CD4-positive, alpha-beta T cell treated with Interleukin-17A for 4 hours (primary cell): ENCODE data around the gene OR1M1.
"Not testable (repeated sequence)": the region's sequence is repeated elsewhere in the genome, so short reads cannot be mapped to it uniquely, and the experiment has no call there.

Experiments
- DNase-seq: peaks from one replicate; pipeline ENCODE4 v3.0.0-alpha.2; 2020; ENCODE audit warnings: mixed read lengths

OR1M1 gene

DNA sequence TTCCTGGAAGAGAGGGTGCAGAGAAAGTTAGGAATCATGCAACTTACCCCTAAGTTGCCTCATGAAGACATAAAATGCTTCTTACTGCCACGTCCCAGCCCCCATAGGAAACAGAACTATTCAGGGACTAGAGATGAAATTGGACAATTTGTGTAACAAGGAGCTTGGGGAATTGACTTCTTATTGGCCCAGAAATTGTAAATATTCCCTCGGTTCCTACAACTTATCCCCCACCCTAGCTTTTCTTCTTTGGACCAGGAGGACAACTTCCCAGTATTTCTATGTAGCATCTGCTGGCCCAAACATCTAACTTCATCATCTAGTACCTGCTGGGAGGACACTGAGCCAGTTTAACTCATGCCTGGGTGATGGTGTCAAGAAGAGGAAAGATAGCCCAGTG lies at the start of gene OR1M1:
TSS of gene OR1M1 (plus strand) at position 301 of the 400 bp plus-strand sequence. CDS start 6,184 bp downstream, outside the sequence.
- DNase-seq, result no peak

DNA sequence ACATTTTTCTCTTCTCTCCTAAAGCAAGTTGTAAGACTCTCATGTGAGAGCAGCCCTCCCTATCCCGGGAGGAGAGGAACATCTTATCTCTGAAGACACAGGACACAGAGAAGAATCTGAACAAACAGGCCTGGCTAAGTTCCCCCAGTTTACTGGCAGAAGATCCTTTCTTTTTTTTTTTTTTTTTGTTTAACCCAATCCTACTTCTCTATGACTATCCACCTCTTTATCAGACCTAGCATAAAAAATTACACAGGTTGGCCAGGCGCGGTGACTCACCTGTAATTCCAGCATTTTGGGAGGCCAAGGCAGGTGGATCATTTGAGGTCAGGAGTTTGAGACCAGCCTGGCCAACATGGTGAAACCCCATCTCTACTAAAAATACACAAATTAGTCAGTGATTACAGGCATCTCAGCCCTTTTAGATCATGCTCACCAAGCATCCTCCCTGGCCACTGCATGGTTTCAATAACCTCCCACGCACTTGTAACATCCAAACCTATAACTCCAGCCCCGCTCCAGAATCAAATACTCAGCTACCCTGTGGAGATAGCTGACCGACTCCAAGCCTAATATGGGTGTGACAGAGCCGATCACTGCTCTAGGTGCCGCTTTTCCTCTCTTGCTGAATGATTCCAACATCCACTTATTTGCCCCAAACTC lies 49.3 kb upstream of the OR1M1 start:
- DNase-seq, result no peak

DNA sequence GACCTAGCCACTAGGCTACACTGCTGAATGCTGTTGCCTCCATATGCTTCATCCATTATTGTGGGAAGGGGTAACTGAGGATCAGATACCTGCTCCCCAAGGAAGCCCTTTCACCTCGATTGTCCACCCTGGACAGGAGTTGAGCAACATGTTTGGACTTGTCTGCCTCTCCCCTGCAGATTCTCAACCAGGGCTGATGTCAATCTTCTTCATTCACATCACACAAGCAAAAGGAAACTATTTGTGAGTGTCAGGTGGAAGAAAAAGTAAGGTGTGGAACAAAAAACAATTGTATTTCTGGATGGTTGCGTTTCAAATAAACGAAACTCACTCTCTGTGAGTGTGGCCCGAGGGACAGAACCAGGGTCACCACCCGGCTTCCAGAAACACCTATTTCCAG lies 47.1 kb upstream of the OR1M1 start:
- no peak for DNase-seq

DNA sequence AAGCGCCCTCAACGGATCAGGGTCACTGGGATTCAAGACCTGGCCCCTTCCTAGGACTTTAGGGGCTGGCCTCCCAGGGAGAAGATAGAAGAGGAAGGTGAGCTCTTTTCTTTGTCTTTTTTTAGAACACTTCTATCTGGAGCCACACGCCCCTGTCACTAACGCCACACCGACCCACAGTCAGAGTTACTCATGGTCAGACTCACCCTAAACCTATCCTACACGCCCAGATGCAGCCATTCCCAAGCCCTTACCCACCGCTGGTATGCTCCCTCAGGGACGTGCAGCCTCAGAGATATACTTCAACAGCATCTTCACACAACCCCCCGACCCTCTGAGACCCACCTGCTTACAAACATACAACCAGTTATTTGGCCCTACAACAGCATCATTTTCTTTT lies 46.7 kb upstream of the OR1M1 start:
- DNase-seq, result no peak

DNA sequence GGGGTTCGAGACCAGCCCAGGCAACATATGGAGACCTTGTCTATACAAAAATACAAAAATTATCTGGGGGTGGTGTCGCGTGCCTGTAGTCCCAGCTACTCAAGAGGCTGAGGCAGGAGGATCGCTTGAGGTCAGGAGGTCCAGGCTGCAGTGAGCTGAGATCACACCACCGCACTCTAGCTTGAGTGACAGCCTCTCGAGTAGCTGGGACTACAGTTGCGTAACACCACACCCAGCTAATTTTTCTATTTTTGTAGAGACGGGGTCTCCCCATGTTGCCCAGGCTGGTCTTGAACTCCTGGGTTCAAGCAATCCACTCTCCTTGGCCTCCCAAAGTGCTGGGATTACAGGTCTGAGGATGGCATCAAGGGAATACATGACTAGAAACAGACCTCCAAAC lies 45.8 kb upstream of the OR1M1 start:
- no peak for DNase-seq

- DNase-seq, result no peak
Measured at GRCh38 chr19:9043524-9043923, 43.3 kb upstream of the OR1M1 start.

- no peak for DNase-seq
Measured at GRCh38 chr19:9044449-9044848, 42.4 kb upstream of the OR1M1 start.

- no peak for DNase-seq
Measured at GRCh38 chr19:9046694-9047093, 40.2 kb upstream of the OR1M1 start.

DNA sequence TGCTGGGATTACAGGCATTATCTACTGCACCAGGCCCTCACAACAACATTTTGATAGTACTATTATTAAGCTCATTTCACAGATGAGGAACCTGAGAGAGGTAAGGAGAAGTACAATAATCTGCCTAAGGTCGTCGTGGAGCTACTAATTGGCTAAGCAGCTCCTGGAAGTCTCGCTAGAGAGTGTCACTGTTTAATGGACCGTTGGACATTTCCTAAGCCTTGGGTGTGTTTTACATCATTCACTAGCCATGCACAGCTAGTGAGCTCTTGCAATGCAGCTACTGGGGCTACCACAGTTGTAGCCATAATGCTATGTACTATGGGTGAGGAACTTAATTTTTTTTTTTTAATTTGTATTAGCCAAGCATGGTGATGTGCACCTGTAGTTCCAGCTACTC lies 34.0 kb upstream of the OR1M1 start:
- no peak for DNase-seq

- not testable (repeated sequence) for DNase-seq
Measured at GRCh38 chr19:9053674-9054073, 33.2 kb upstream of the OR1M1 start.

- no peak for DNase-seq
Measured at GRCh38 chr19:9054207-9054606, 32.7 kb upstream of the OR1M1 start.

- no peak for DNase-seq
Measured at GRCh38 chr19:9054765-9055164, 32.1 kb upstream of the OR1M1 start.

DNA sequence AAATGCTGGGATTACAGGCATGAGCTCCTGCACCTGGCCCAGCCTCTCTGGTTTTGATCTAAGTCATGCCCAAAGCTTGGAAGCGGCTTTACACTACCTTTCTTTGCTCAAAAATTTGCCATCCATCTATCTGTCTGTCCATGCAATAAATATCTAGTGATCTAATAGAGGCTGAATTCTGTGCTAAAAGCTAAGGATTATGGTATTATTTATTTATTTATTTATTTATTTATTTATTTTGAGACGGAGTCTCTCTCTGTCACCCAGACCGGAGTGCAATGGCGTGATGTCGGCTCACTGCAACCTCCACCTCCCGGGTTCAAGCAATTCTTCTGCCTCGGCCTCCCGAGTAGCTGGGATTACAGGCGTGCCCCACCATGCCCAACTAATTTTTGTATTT lies 30.7 kb upstream of the OR1M1 start:
- DNase-seq, result not testable (repeated sequence)

- no peak for DNase-seq
Measured at GRCh38 chr19:9057505-9058258, 29.2 kb upstream of the OR1M1 start.

GRCh38 chr19:9058905-9059667 lies 27.8 kb upstream of the OR1M1 start:
- no peak for DNase-seq

- DNase-seq, result no peak
Measured at GRCh38 chr19:9060564-9061340, 26.1 kb upstream of the OR1M1 start.

DNA sequence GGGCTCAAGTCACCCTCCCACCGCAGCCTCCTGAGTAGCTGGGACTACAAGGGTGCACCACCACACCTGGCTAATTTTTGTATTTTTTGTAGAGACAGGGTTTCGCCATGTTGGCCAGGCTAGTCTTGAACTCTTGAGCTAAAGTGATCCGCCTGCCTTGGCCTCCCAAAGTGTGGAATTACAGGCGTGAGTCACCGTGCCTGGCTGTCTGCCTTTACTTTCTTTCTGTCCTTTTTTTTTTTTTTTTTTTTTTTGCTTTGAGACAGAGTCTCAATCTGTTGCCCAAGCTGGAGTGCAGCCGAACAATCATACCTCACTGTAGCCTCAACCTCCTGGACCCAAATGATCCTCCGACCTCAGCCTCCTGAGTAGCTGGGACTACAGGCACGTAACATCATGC lies 25.0 kb upstream of the OR1M1 start:
- no peak for DNase-seq

- no peak for DNase-seq
Measured at GRCh38 chr19:9065457-9066014, 21.3 kb upstream of the OR1M1 start.

DNA sequence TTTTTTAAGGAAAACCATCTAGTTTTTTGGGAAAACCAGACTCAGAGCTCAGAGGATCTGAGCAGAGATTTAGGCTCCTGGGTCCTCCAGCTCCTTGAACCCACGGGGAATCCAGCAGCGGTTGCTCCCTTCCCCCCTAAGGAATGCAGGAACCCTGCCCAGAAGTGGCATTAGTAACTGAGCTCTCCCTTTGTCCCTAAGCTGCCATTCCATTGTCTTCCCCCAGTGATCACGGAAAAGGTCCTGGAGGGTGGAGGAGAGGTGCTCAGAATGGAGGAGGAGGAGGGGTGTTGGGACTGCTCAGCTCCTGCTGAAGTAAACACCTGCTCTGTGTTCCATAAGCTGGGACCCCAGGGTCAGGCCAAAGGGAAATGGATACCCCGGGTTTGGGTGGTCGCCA lies 16.8 kb upstream of the OR1M1 start:
- no peak for DNase-seq

- not testable (repeated sequence) for DNase-seq
Measured at GRCh38 chr19:9071720-9072119, 15.1 kb upstream of the OR1M1 start.

GRCh38 chr19:9073806-9074205 lies 13.1 kb upstream of the OR1M1 start:
- DNase-seq, result no peak

DNA sequence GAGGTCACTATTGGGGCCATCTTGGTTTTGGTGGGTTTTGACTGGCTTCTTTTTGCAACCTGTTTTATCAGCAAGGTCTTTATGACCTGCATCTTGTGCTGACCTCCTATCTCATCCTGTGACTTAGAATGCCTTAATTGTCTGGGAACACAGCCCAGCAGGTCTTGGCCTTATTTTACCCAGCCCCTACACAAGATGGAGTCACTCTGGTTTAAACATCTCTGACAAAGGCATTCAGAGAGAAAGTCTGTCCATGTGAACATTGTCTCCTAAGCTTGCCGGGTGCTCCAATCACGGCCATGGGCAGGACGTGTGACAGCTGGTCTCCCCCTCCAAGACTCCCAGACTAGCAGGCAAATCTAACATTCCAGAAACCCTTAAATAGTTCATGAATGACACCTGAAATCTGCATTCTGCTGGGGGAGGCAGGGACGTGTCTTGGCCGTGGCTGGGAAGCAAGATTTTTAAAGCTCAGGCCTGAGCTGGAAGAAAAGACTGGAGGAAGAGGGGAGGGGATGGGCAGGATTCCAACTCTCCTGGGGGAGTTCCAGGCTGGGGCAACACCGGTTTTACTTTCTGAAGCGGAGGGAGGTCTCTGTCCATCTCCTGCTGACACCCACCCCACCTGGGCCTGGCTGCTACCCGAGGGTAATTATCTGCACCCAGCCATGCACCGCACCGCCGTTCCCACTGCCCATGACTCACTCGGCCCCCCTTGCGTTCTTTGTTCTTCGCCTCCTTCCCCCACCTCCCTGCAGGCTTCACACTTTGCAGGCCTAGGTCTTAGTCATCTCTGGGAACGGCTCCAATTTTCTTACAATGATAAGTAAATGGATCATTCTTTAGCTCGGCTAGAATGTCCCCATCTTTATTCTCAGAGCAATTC lies 11.6 kb upstream of the OR1M1 start:
- DNase-seq, result no peak
